Measurements from ENCODE around the gene NCS1. TPM values are rescaled to one million over a fixed set of nuclear protein-coding genes. Genes with fewer than 3 reads are reported as not detected.

Gene NCS1
- total RNA-seq, 2 donors from 2014 or later = 3.8 to 21.3 TPM

DNA sequence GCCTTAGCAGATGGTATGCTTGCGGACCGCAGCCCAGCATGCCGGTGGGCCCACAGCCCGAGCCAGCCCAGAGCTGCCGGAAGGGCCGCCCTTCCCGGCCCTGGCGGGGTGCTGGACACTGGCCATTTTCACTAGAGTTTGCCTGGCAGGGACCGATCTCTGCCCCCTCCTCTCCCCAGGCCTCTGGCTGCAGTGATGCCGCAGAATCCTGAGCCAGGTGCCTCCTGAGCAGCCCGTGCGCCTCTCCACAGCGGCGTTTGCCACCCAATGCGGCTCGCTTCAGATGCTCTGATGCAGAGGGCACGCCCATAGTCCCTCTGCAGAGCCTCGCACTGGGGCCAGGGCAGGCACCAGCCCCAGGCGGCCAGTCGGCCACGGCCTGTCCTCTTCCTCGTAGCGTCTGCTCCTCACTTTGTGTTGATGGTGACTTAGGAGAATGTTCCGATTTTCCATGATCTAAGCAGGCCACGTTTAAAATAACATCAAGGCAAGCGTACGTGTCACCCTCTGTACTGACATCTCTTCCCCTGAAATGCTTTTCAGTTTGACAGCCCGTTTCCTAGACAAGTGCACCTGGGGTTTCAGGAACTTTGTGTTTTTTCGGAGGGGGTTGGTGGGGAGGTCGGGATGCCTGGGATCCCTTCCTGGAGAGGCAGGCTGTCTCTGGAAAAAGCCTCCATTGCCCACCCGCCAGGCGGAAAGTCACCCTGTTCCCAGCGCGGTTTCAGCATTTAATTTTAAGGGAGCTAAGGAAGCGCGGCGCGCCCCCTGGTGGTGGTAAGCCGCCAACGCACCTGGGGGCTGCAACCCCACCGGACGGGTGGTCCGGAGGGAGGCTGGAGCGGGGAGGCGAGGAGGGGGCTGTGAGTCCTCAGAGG lies 63.6 kb downstream of the NCS1 start:
- intact Hi-C loops (cut with DNase I) = loop anchor here (2.0 to 10.0 kb wide), 2 partner anchors 127 to 351 kb away; no protein-coding TSS in a partner anchor
- H3K4me1 ChIP-seq = no peaks in the 10 kb centered on the region
- no peak overlapping the region for H3K27ac ChIP-seq
- TF ChIP-seq, protein P1, sequence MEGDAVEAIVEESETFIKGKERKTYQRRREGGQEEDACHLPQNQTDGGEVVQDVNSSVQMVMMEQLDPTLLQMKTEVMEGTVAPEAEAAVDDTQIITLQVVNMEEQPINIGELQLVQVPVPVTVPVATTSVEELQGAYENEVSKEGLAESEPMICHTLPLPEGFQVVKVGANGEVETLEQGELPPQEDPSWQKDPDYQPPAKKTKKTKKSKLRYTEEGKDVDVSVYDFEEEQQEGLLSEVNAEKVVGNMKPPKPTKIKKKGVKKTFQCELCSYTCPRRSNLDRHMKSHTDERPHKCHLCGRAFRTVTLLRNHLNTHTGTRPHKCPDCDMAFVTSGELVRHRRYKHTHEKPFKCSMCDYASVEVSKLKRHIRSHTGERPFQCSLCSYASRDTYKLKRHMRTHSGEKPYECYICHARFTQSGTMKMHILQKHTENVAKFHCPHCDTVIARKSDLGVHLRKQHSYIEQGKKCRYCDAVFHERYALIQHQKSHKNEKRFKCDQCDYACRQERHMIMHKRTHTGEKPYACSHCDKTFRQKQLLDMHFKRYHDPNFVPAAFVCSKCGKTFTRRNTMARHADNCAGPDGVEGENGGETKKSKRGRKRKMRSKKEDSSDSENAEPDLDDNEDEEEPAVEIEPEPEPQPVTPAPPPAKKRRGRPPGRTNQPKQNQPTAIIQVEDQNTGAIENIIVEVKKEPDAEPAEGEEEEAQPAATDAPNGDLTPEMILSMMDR (IDR thresholded peaks at IDR 0.05) = peak; percentile 99
- H3K27me3 ChIP-seq = no peaks in the 10 kb centered on the region
- no peaks in the 10 kb centered on the region for H3K36me3 ChIP-seq
- no peak overlapping the region for H3K4me3 ChIP-seq
- peak; percentile 63 for DNase-seq
- H3K9ac ChIP-seq (ENCODE audit: low read depth in 2 of 2, low read length in 2 of 2) = no peak overlapping the region
- H3K9me3 ChIP-seq = no peaks in the 10 kb centered on the region

DNA sequence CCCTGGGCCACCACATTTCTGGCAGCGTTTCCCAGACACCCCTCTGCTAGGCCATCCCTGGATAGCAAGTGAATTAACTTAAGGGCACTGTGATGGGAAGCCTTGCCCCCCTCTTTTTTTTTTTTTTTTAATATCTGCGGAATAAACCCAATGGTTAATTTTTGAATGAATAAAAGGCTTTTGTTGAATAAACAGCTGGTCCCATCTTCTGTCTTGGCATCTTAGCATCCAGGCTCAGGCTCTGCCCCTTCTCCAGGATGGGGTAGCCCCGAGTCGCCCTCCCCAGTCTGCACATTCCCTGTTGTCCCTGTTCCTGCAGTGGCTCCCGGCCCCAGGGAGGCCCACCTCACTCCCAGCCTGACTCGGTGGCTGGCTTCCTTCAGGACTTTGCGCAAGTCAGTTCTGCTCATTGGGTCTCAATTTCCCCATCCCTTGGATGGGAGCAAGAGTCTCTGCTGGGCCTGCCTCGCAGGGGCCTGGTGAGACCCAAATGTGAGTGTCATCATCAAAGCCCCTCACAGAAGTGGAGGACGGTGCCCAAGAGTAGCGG lies 64.3 kb downstream of the NCS1 start:
- no peak for DNase-seq
- intact Hi-C loops (cut with DNase I) = loop anchor here (2.0 to 10.0 kb wide), 2 partner anchors 128 to 352 kb away; no protein-coding TSS in a partner anchor

DNA sequence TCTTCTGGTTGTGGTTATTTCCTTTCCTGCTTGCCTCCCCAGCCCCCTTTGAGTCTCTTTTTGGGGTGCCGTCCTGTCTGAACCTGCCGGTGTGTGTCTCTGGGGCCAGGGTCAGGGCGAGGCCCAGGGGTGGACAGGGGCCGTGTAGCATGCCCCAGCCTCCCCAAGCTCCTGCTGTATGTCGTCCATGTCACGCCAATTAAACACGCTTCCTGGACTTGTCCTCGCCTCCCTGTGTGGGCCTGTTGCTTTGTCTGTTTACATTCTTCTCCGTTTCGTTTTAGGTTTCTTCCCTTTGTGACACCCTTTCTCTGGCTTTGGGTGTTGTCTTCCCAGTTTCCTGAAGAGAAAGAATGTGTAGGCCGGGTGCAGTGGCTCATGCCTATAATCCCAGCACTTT lies 64.9 kb downstream of the NCS1 start:
- TF ChIP-seq, protein P1 (IDR thresholded peaks at IDR 0.05) = no peak
- no peak overlapping the region for H3K4me3 ChIP-seq
- H3K9me3 ChIP-seq = no peaks in the 10 kb centered on the region
- no peak overlapping the region for H3K9ac ChIP-seq (ENCODE audit: low read depth in 2 of 2, low read length in 2 of 2)
- H3K27ac ChIP-seq = no peak overlapping the region
- intact Hi-C loops (cut with DNase I) = loop anchor here (2.0 to 10.0 kb wide), 2 partner anchors 128 to 352 kb away; no protein-coding TSS in a partner anchor
- H3K27me3 ChIP-seq = no peaks in the 10 kb centered on the region
- no peaks in the 10 kb centered on the region for H3K36me3 ChIP-seq
- no peak for DNase-seq
- no peaks in the 10 kb centered on the region for H3K4me1 ChIP-seq

More for the DNA sequence above, 64.3 kb downstream of the NCS1 start:
- Histone ChIP-seq H3K4me1 (no peaks in the 10 kb centered on the region), H3K27me3 (no peaks in the 10 kb centered on the region), H3K36me3 (no peaks in the 10 kb centered on the region), H3K9ac (ENCODE audit: low read depth in 2 of 2, low read length in 2 of 2) (no peak overlapping the region), H3K4me3 (no peak overlapping the region), H3K27ac (no peak overlapping the region), H3K9me3 (no peaks in the 10 kb centered on the region)
- TF ChIP-seq, protein P1 (IDR thresholded peaks at IDR 0.05) = no peak

DNA sequence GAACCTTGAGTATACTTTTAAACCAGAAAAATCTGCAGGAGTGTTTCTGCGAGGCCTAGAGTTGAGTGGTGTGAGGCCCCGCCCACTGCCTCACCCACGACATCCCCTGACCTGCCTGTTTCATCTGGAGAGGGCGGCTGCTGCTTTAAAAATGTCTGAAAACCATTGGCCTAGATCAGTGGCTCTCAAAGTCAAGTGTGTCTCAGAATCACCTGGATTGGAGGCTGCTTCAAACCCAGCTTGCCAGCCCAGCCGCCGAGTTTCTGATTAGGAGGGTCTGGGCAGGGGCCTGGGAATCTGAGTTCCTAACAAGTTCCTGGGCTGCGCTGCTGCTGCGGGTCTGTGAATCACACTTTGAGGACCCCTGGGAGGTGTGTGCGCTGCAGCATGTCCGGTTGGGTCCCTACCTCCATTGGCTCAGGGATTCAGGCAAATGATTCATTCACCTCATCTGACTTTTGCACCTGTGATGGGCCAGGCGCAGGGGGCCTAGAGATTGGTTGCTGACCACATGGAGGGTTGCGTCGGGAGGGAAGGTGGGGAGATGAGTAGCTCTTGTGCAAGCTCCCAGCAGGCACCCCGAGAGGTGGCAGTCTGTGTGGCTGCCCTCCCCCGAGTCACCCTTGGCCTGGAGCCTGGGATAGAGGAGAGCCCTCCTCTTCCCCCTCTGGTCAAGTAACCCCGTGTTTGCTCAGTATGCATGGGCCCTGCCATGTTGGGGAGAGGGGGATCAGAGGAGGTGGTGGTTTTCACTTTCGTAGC lies 65.7 kb downstream of the NCS1 start:
- Histone ChIP-seq H3K27me3 (no peaks in the 10 kb centered on the region), H3K36me3 (no peaks in the 10 kb centered on the region), H3K9ac (ENCODE audit: low read depth in 2 of 2, low read length in 2 of 2) (no peak overlapping the region), H3K9me3 (no peaks in the 10 kb centered on the region), H3K27ac (no peak overlapping the region), H3K4me1 (no peaks in the 10 kb centered on the region), H3K4me3 (no peak overlapping the region)
- intact Hi-C loops (cut with DNase I) = loop anchor here (2.0 to 10.0 kb wide), 2 partner anchors 129 to 353 kb away; no protein-coding TSS in a partner anchor
- TF ChIP-seq, protein P1 (IDR thresholded peaks at IDR 0.05) = no peak
- no peak for DNase-seq

DNA sequence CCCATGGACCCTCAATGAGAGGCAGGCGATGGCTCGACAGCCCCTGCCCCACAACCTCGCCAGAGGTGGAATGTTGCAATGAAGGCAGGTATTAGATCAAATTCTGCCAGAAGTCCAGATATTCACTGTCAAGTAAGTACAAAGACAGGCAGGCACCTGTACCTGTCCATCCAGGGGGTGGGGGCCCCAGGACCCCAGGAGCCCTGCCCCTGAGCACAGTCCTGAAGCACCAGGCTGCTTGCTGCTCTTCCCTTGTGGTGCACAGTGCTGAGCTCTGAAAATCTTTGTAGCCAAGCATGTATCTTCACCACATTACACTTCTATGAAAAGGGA lies 67.1 kb downstream of the NCS1 start:
- H3K9me3 ChIP-seq = no peaks in the 10 kb centered on the region
- no peaks in the 10 kb centered on the region for H3K4me1 ChIP-seq

More for the DNA sequence above, 67.1 kb downstream of the NCS1 start:
- intact Hi-C loops (cut with DNase I) = loop anchor here (10.0 kb wide), 1 partner anchor 355 kb away; no protein-coding TSS in a partner anchor
- no peak overlapping the region for H3K9ac ChIP-seq (ENCODE audit: low read depth in 2 of 2, low read length in 2 of 2)
- DNase-seq = no peak
- TF ChIP-seq, protein P1 (IDR thresholded peaks at IDR 0.05) = no peak
- H3K4me3 ChIP-seq = no peak overlapping the region
- no peaks in the 10 kb centered on the region for H3K36me3 ChIP-seq
- H3K27ac ChIP-seq = no peak overlapping the region
- H3K27me3 ChIP-seq = no peaks in the 10 kb centered on the region

Measured in colonic mucosa (tissue), 4 donors.